ENCODE data around the gene ECI1. TPM values are rescaled to one million over a fixed set of nuclear protein-coding genes. Genes with fewer than 3 reads are reported as not detected.
"Not testable (repeated sequence)": the region's sequence is repeated elsewhere in the genome, so short reads cannot be mapped to it uniquely, and the experiment has no call there.

Gene ECI1
- total RNA-seq, 2 donors from 2014 or later: 71.8 to 108 TPM

- no peak for DNase-seq (ENCODE audit: low spot score)
- peaks cover 30% of the 10 kb centered on the region for H3K36me3 ChIP-seq
- H3K4me1 ChIP-seq: peaks cover 0 to 19% of the 10 kb centered on the region in 2 donors
- no peak for TF ChIP-seq CTCF (IDR thresholded peaks at IDR 0.05)
- H3K27me3 ChIP-seq: no peaks in the 10 kb centered on the region
- peak overlapping the region in 1 of 2 donors; percentile 98 for H3K27ac ChIP-seq
- H3K9me3 ChIP-seq: no peaks in the 10 kb centered on the region
- no peak overlapping the region for H3K4me3 ChIP-seq
These were observed 44.5 kb downstream of the ECI1 start for GRCh38 chr16:2206780-2207433.

DNA sequence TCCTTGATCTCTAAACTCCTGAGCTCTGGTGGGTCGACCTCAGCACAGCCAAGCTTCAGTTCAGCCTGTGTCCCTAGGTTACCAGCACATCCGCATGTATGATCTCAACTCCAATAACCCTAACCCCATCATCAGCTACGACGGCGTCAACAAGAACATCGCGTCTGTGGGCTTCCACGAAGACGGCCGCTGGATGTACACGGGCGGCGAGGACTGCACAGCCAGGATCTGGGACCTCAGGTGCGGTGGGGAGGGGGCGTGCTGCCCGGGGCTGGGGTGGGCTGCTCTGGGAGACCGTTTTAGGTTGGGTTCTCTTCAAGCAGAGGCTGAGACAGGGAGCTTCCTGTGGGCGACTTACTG is 45.0 kb downstream of the ECI1 start:
- H3K4me1 ChIP-seq: peaks cover 0 to 16% of the 10 kb centered on the region in 2 donors
- H3K27me3 ChIP-seq: no peaks in the 10 kb centered on the region
- H3K4me3 ChIP-seq: peak overlapping the region in 1 of 2 donors; percentile 72
- H3K9me3 ChIP-seq: no peaks in the 10 kb centered on the region
- TF ChIP-seq CTCF (IDR thresholded peaks at IDR 0.05): no peak
- DNase-seq (ENCODE audit: low spot score): no peak
- peaks cover 30% of the 10 kb centered on the region for H3K36me3 ChIP-seq
- H3K27ac ChIP-seq: peak overlapping the region; percentile 98 to 100

DNA sequence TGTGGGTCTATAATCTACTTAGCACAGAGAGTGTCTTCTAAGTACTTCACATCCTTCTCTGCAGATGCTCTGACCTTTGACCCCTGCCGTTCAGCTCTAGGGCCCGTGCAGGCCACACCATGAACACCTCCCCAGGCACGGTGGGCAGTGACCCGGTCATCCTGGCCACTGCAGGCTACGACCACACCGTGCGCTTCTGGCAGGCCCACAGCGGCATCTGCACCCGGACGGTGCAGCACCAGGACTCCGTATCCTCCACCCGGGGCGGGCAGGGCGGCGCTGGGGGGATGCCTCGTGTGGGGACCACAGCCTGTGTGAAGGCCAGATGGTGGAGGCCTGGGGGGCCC is 45.4 kb downstream of the ECI1 start:
- Histone ChIP-seq H3K36me3 (peaks cover 30% of the 10 kb centered on the region), H3K4me1 (peaks cover 0 to 16% of the 10 kb centered on the region in 2 donors), H3K9me3 (no peaks in the 10 kb centered on the region), H3K27me3 (no peaks in the 10 kb centered on the region), H3K27ac (peak overlapping the region; percentile 98 to 100), H3K4me3 (peak overlapping the region; percentile 72 to 97)
- no peak for TF ChIP-seq CTCF (IDR thresholded peaks at IDR 0.05)
- no peak for DNase-seq (ENCODE audit: low spot score)

DNA sequence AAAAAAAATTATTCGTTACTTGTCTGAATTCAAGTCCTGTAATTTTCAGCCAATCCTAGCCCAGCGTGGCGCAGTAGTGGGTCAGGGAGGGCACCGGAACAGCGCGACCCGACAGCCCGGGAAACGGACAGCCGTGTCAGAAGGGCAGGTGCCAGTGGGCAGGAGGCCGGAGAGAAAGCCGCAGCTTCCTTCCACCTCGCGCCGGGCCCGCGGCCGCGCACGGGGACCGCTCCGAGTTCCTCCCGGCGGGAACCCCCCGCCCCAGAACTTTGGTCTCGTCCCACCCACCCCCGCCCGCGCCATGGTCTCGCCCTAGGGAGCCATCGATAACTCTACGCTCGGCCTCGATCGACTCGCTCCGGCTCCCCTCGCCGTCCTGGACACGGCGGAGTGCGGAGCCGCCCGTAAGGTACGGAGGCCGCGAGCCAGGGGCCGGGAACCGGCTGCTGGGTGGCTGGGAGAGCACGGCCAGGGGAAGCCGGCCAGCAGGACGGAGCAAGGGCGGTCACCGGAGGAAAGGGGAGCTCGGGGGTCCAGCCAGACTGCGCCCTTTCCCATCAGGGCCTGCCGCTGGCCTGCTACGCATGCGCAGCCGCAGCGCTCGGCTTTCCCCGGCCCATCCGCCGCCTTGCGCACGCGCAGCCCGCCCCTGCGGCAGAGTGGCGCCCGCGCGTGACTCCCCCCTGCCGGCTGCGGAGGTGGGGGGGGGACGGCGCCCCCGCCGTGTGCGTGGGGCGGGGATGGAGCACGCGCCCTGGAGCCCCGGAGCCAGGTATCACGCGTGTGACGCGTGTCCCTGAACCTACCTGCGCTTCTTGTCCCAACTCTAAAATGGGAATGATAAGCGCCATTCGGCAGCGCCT is 46.1 kb downstream of the ECI1 start, which contains the start of gene MLST8:
MLST8 (plus strand) TSS at position 351 of the 863 bp plus-strand sequence. CDS start 632 bp downstream, outside the sequence.
- peak within 1 kb of the TSS; percentile 98 to 100 for H3K27ac ChIP-seq
- peak; percentile 85 for DNase-seq (ENCODE audit: low spot score)
- H3K9me3 ChIP-seq: no peaks in the 10 kb centered on the region
- peak within 1 kb of the TSS; percentile 72 to 97 for H3K4me3 ChIP-seq
- H3K4me1 ChIP-seq: peaks cover 0 to 16% of the 10 kb centered on the region in 2 donors
- TF ChIP-seq CTCF (IDR thresholded peaks at IDR 0.05): peak; percentile 9 to 40
- no peaks in the 10 kb centered on the region for H3K27me3 ChIP-seq
- H3K36me3 ChIP-seq: peaks cover 30% of the 10 kb centered on the region

DNA sequence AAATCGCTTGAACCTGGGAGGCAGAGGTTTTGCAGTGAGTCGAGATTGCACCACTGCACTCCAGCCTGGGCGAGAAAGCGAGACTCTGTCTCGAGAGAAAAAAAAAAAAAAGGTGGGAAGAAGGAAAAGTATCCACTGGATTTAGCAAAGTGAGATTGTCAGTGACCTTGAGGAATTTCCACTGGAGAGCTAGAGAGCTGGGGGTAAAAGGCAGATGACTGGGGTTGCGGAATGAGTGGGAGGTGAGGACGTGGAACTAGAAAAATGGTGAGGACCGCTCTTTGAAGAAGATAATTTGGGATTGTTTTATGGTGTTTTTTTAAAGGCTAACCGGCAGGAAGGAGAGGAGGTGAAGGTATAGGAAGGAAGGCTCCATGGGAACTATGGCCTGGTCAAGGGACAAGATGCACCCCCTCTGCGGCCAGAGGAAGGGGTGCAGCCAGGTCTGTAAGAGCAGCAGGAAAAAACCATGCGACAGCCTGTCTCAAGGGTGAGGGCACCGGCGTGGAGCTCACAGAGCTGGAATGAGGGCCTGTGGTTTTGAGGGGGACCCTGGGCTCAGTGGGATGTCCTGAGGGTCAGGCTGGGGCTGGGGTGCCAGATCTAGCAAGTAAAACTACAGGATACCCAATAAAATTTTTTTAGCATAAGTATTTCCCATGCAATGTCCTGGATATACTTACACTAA is 46.8 kb downstream of the ECI1 start:
- H3K9me3 ChIP-seq: no peaks in the 10 kb centered on the region
- H3K27ac ChIP-seq: peak overlapping the region; percentile 98 to 100
- TF ChIP-seq CTCF (IDR thresholded peaks at IDR 0.05): no peak
- H3K4me3 ChIP-seq: peak overlapping the region; percentile 72 to 97
- peaks cover 0 to 16% of the 10 kb centered on the region in 2 donors for H3K4me1 ChIP-seq
- no peaks in the 10 kb centered on the region for H3K27me3 ChIP-seq
- peaks cover 27% of the 10 kb centered on the region for H3K36me3 ChIP-seq
- no peak for DNase-seq (ENCODE audit: low spot score)

DNA sequence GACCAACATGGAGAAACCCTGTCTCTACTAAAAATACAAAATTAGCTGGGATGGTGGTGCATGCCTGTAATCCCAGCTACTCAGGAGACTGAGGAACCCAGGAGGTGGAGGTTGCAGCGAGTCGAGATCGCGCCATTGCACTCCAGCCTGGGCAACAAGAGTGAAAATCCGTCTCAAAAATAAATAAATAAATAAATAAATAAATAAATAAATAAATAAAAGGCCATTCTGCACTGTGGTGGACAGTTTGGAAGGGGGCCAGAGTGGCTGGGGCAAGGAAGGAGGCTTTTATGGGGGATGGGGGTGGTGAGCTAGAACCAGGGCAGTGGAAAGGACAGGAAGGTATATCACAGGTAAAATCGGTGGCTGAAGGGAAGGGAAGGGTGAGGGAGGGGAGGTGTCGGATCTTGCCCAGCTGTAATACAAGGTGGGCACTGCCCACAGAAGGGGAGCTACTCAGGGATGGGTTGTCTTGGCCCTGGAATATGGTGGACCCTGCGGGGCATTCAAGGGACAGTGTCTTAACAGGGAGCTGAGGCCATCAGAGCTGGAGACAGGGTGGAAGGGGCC is 48.2 kb downstream of the ECI1 start:
- Histone ChIP-seq H3K36me3 (peaks cover 13% of the 10 kb centered on the region), H3K4me1 (peaks cover 0 to 16% of the 10 kb centered on the region in 2 donors)
- not testable (repeated sequence) for DNase-seq (ENCODE audit: low spot score); H3K27ac ChIP-seq; H3K9me3 ChIP-seq; H3K4me3 ChIP-seq; H3K27me3 ChIP-seq

All from right atrium auricular region (tissue), 2 donors.